Thyroid gland (tissue), 4 donors: Measurements from ENCODE around the gene TBX6. TPM values are rescaled to one million over a fixed set of nuclear protein-coding genes. Genes with fewer than 3 reads are reported as not detected.
"Not testable (repeated sequence)": the region's sequence is repeated elsewhere in the genome, so short reads cannot be mapped to it uniquely, and the experiment has no call there.

ENCODE experiments used
- DNase-seq, 2 donors: peaks; one replicate each; pipeline ENCODE4 v3.0.0-alpha.2; 2019
- H3K27ac ChIP-seq, 3 donors: fragments of 200-600 bp; sonication (generic); 1 replicate in 2 of 3; 2 replicates in 1 of 3; pipeline ENCODE4 v1.5.1; 2016 to 2019; ENCODE audit warnings: mild to moderate bottlenecking in 1 of 3, moderate library complexity in 1 of 3
- H3K27me3 ChIP-seq: fragments of 200-600 bp; sonication (generic); one replicate; pipeline ENCODE4 v1.5.1; 2019
- H3K36me3 ChIP-seq, 2 donors: fragments of 200-600 bp; sonication (generic); one replicate each; pipeline ENCODE4 v1.5.1; 2016 to 2019
- H3K4me1 ChIP-seq, 2 donors: fragments of 200-600 bp; sonication (generic); one replicate each; pipeline ENCODE4 v1.5.1; 2017 to 2019
- H3K4me3 ChIP-seq, 3 donors: fragments of 200-600 bp; sonication (generic); replicated peaks in 1 of 3; 1 replicate in 2 of 3; 2 replicates in 1 of 3; pipeline ENCODE4 v1.5.1; 2016; ENCODE audit warnings: mild to moderate bottlenecking in 1 of 3
- H3K9me3 ChIP-seq: fragments of 200-600 bp; sonication (generic); one replicate; pipeline ENCODE4 v1.5.1; 2017
- POLR2A ChIP-seq, 2 donors: fragments of 450-650 bp; IDR thresholded peaks; one replicate each; pipeline ENCODE4 v1.6.1; 2017; ENCODE audit warnings: antibody characterized with exemption in 2 of 2, mild to moderate bottlenecking in 2 of 2, moderate library complexity in 1 of 2
- WGBS, 2 donors: methylation state at CpG; one replicate each; pipeline ENCODE4 v1.1.5; 2017; 5-methylcytosine and 5-hydroxymethylcytosine counted together
- intact Hi-C: fragments of 100-400 bp; cut with DNase I; formaldehyde crosslinking; loops from one replicate; pipeline ENCODE4 v1.15.1; 2023
- total RNA-seq, 4 donors: library from RNA; depleted of rRNA; stranded (reverse); fragments of >200 nt; gene quantifications; one replicate each; pipeline ENCODE4 v1.2.3, GENCODE V29; 2016
- TF ChIP-seq, protein P1 (sequence below), 6 experiments: fragments of 200-600 bp in 3 of 6; fragments of 450-650 bp in 3 of 6; sonication (generic) in 3 of 6; IDR thresholded peaks; one replicate each; pipeline ENCODE4 v1.5.1; 2016 to 2019; ENCODE audit warnings: antibody characterized with exemption in 6 of 6, mild to moderate bottlenecking in 2 of 6, inconsistent platforms in 1 of 6, moderate library complexity in 1 of 6

Gene TBX6
- total RNA-seq, 4 donors from 2014 or later = 1.6 to 3.3 (median 2.4) TPM

DNA sequence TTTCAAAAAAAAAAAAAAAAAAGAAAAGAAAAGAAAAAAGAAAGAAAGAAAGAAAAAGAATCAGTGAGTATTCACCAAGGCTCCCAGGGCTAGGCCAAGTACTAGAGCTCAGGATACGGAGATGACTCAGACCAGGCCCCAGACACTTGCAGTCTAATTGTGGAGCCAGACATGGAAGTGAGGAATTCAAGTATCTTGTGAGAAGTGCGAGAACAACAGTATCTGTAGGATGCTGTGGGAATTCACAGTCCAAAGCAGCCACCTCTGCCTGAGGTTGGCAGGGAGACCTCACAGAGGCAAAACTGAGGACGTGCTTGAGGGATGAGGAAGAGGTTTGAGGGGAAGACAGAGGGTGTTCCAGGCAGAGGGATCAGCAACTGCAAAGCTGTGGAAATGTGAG, 40.2 kb downstream of the TBX6 start:
- Histone ChIP-seq H3K27ac (no peak overlapping the region), H3K36me3 (no peaks in the 10 kb centered on the region), H3K4me3 (no peak overlapping the region), H3K27me3 (no peaks in the 10 kb centered on the region), H3K9me3 (no peaks in the 10 kb centered on the region), H3K4me1 (peaks cover 15 to 23% of the 10 kb centered on the region in 2 donors)
- no peak for DNase-seq
- no peak for TF ChIP-seq POLR2A (IDR thresholded peaks at IDR 0.05)
- TF ChIP-seq, protein P1, sequence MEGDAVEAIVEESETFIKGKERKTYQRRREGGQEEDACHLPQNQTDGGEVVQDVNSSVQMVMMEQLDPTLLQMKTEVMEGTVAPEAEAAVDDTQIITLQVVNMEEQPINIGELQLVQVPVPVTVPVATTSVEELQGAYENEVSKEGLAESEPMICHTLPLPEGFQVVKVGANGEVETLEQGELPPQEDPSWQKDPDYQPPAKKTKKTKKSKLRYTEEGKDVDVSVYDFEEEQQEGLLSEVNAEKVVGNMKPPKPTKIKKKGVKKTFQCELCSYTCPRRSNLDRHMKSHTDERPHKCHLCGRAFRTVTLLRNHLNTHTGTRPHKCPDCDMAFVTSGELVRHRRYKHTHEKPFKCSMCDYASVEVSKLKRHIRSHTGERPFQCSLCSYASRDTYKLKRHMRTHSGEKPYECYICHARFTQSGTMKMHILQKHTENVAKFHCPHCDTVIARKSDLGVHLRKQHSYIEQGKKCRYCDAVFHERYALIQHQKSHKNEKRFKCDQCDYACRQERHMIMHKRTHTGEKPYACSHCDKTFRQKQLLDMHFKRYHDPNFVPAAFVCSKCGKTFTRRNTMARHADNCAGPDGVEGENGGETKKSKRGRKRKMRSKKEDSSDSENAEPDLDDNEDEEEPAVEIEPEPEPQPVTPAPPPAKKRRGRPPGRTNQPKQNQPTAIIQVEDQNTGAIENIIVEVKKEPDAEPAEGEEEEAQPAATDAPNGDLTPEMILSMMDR (IDR thresholded peaks at IDR 0.05) = no peak
- intact Hi-C loops = no loop called here
- 80 to 81% methylated on average over 3 of the region's 3 CpGs for WGBS, 2 donors

DNA sequence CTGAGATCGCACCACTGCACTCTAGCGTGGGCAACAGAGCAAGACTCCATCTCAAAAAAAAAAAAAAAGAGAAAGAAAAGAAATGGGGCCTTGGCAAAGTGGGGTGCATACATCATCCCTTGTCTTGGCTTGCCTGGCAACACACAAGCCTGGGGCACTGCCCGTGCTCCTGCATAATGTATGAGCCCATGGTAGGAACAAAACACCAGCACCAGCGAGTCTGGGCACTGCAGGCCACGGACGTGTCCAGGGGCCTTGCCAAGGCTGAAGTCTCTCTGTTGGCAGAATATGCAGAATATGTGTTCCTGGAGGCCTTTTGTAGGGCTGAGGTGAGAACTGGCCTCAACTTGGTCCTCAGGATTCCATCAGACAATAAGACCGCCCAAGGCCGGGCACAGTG, 41.9 kb downstream of the TBX6 start:
- no peak overlapping the region for H3K27ac ChIP-seq
- TF ChIP-seq, protein P1 (IDR thresholded peaks at IDR 0.05) = no peak
- no peak for TF ChIP-seq POLR2A (IDR thresholded peaks at IDR 0.05)
- peaks cover 11 to 15% of the 10 kb centered on the region in 2 donors for H3K4me1 ChIP-seq
- intact Hi-C loops = no loop called here
- H3K4me3 ChIP-seq = no peak overlapping the region
- H3K27me3 ChIP-seq = no peaks in the 10 kb centered on the region
- H3K9me3 ChIP-seq = no peaks in the 10 kb centered on the region
- no peak for DNase-seq
- H3K36me3 ChIP-seq = no peaks in the 10 kb centered on the region
- 86 to 89% methylated on average over 8 of the region's 8 CpGs for WGBS, 2 donors

DNA sequence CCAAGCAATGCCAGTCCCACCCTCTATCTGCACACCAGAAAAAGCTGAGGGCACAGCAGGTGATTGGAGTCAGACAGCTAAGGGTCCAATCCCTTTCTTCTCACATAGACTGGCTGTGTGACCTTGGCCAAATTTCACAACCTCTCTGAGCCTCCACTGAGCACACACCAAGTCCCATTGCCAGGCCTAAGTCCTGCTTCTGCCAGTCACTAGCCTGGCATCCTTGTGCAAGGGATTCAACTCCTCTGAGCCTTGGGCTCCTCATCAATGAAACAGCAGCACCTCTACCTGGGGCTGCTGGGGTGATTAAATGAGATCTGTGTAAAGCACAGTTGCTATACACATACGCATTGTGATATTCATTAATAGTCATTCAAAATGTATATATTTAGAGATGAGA, 45.1 kb downstream of the TBX6 start:
- 82 to 93% methylated on average over 1 of the region's 1 CpG for WGBS, 2 donors
- TF ChIP-seq POLR2A (IDR thresholded peaks at IDR 0.05) = no peak
- TF ChIP-seq, protein P1 (IDR thresholded peaks at IDR 0.05) = no peak

DNA sequence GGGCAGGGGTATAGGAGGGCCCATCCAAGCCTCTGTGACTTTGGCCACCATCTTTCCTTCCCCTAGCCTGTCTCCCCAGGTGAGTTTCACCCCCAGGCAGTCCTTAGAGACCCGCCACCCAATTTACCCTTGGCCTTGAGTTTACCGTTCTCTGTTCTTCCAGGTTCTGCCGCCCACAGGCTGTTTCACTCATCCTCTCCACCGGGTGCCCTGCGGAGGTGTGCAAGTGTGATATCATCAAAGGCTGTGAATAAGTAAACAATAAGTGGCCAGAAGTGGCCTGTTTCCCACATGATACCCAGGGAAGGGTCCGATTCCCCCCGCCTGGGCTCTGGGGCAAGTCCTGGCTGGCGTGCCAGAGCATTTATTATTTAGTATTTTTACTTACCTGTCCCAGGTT, 45.5 kb downstream of the TBX6 start:
- no peak overlapping the region for H3K27ac ChIP-seq
- WGBS, 2 donors = 60 to 66% methylated on average over 8 of the region's 8 CpGs
- no peaks in the 10 kb centered on the region for H3K27me3 ChIP-seq
- no peaks in the 10 kb centered on the region for H3K36me3 ChIP-seq
- H3K4me1 ChIP-seq = no peaks in the 10 kb centered on the region
- H3K9me3 ChIP-seq = no peaks in the 10 kb centered on the region
- DNase-seq = no peak
- intact Hi-C loops = no loop called here
- no peak for TF ChIP-seq POLR2A (IDR thresholded peaks at IDR 0.05)
- TF ChIP-seq, protein P1 (IDR thresholded peaks at IDR 0.05) = no peak
- no peak overlapping the region for H3K4me3 ChIP-seq

More for the DNA sequence above, 45.1 kb downstream of the TBX6 start:
- intact Hi-C loops = no loop called here
- no peak for DNase-seq
- Histone ChIP-seq H3K4me3 (no peak overlapping the region), H3K9me3 (no peaks in the 10 kb centered on the region), H3K36me3 (no peaks in the 10 kb centered on the region), H3K27me3 (no peaks in the 10 kb centered on the region), H3K27ac (no peak overlapping the region), H3K4me1 (no peaks in the 10 kb centered on the region)

DNA sequence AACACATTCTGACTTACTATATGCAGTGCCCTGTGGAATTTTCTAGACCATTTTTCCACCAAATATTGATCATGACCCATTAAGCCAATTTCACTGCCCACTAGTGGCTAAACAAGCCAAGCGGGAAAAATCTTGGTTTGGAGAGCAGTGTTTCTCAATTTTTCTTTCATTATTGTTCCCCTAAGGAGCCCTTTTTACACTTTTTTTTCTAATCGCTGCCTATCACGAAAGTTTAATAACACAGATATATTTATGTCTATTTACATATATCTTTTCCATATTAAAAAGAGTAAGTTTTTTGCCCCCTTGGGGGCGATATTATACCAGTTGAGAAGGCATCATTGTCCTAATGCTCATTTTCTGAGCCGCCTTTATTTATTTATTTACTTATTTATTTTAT, 49.9 kb downstream of the TBX6 start:
- no peak overlapping the region for H3K4me3 ChIP-seq
- 33 to 39% methylated on average over 5 of the region's 5 CpGs for WGBS, 2 donors
- TF ChIP-seq POLR2A (IDR thresholded peaks at IDR 0.05) = no peak
- TF ChIP-seq, protein P1 (IDR thresholded peaks at IDR 0.05) = peak in 4 of 6 experiments; percentile 19 to 44 (median 38)
- DNase-seq = no peak
- no peaks in the 10 kb centered on the region for H3K9me3 ChIP-seq
- H3K4me1 ChIP-seq = no peaks in the 10 kb centered on the region
- no peaks in the 10 kb centered on the region for H3K27me3 ChIP-seq
- H3K27ac ChIP-seq = no peak overlapping the region
- intact Hi-C loops = no loop called here
- no peaks in the 10 kb centered on the region for H3K36me3 ChIP-seq

DNA sequence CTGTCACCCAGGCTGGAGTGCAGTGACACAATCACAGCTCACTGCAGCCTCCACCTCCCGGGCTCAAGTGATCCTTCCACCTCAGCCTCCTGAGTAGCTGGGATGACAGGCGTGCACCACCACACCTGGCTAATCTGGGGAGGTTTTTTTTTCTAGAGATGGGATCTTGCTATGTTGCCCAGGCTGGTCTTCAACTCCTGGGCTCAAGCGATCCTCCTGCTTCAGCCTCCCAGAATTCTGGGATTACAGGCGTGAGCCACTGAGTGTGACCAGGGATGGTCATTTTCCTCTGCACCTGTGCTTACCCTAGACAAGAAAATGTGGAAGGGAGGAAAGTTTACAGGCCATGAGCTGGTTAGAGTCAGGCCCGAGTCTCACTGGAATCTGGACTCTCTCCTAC, 51.0 kb downstream of the TBX6 start:
- H3K9me3 ChIP-seq, H3K4me1 ChIP-seq, H3K27ac ChIP-seq, H3K4me3 ChIP-seq, DNase-seq, intact Hi-C loops, H3K27me3 ChIP-seq, H3K36me3 ChIP-seq: not testable (repeated sequence)
- 83 to 87% methylated on average over 5 of the region's 5 CpGs for WGBS, 2 donors
